ENCODE results near the gene CARS2.

Gene CARS2

GRCh38 chr13:110620596-110620995, 85.3 kb downstream of the CARS2 start:
- in situ Hi-C loops (cut with MboI; ENCODE audit: low pct_unique_long_range_greater_than_20kb, low sequenced_read_pairs, unreplicated experiment) = loop anchor here (25.0 kb wide), 1 partner anchor 192 kb away; no protein-coding TSS in a partner anchor
- no peak for DNase-seq (ENCODE audit: low spot score)
- TF ChIP-seq CTCF (IDR thresholded peaks at IDR 0.05; ENCODE audit: extremely low read depth, insufficient read depth, missing control alignments) = no peak

- no peak for DNase-seq (ENCODE audit: low spot score)
- in situ Hi-C loops (cut with MboI; ENCODE audit: low pct_unique_long_range_greater_than_20kb, low sequenced_read_pairs, unreplicated experiment) = loop anchor here (25.0 kb wide), 1 partner anchor 194 kb away; no protein-coding TSS in a partner anchor
- TF ChIP-seq CTCF (IDR thresholded peaks at IDR 0.05; ENCODE audit: extremely low read depth, insufficient read depth, missing control alignments) = no peak
Measured at GRCh38 chr13:110618780-110619179, 87.1 kb downstream of the CARS2 start.

DNA sequence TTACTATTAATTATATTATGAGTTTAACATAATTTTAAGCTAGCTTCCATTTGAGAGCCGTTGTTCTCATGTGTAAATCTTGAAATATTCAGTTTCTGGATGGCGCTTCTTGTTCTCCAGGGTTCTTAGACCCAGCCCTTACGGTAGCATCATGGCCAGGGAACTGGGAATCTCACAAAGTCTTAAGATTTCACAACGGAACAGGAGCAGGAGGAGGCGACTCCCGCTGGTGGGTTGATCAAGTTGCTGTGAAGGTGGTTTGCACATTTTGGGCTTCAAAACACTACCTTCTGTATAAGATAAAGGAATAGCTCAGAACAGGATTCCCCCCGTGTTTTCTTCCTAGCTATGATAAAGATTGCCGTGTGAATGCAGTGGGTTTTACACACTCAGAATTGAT, 87.7 kb downstream of the CARS2 start:
- in situ Hi-C loops (cut with MboI; ENCODE audit: low pct_unique_long_range_greater_than_20kb, low sequenced_read_pairs, unreplicated experiment) = loop anchor here (25.0 kb wide), 1 partner anchor 194 kb away; no protein-coding TSS in a partner anchor
- DNase-seq (ENCODE audit: low spot score) = no peak
- no peak for TF ChIP-seq CTCF (IDR thresholded peaks at IDR 0.05; ENCODE audit: extremely low read depth, insufficient read depth, missing control alignments)

GRCh38 chr13:110617321-110618072, 88.4 kb downstream of the CARS2 start:
- no peak for DNase-seq (ENCODE audit: low spot score)
- in situ Hi-C loops (cut with MboI; ENCODE audit: low pct_unique_long_range_greater_than_20kb, low sequenced_read_pairs, unreplicated experiment) = loop anchor here (25.0 kb wide), 1 partner anchor 195 kb away; no protein-coding TSS in a partner anchor
- TF ChIP-seq CTCF (IDR thresholded peaks at IDR 0.05; ENCODE audit: extremely low read depth, insufficient read depth, missing control alignments) = no peak

DNA sequence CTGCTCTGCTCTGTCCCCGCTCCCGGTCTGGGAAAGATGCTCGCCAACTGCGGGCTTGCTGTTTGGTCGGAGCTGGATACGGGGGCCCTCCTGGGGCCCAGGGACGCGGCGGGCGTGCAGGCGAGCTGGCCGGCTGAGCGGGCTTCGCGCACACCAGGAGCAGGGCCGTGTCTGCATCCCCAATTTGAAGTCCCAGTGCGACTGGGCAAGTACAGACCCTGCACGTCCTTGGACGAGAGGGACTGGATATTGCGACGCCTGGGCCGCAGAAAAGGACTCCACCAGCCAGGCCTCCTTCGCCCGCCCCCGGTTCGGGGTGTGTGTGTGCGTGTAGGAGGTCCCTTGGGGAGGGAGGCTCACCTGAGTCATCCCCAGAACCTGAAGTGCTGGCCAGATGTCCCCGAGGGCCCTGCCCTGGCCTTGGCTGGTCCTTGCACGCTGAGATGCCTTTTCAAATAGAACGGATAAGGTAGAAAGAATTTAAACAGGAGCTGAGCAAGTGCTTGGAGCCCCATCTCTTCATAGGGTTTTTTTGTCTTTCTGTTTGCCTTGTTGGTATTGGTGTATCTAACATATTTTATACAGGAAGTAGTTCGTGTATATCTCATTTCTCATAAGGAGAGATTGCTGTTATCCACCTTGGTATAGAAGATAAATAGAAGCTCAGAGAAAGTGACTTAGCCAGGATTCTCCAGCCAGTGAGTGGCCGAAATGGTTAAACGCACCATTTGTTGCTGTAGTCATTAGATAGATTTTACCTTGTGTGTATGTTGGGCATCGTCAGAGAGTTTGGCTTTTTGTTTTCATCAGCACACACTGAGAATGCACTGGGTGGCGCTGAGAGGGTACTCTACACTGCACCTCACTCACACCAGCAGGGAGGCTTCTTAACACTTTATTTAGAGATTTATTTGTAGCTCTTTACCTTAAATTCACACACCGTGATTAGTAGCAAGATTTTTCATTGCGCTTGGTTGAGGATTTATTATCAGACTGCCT, 89.5 kb downstream of the CARS2 start:
- peak; percentile 4 for TF ChIP-seq CTCF (IDR thresholded peaks at IDR 0.05; ENCODE audit: extremely low read depth, insufficient read depth, missing control alignments)
- in situ Hi-C loops (cut with MboI; ENCODE audit: low pct_unique_long_range_greater_than_20kb, low sequenced_read_pairs, unreplicated experiment) = loop anchor here (25.0 kb wide), 1 partner anchor 196 kb away; no protein-coding TSS in a partner anchor
- peak; percentile 81 for DNase-seq (ENCODE audit: low spot score)
